Germinal center (tissue), 1 donor: Measurements from ENCODE around the gene CHRNA3.
A peak's percentile ranks its signal among the peaks of the same experiment; 100 is the strongest.
"Not testable (repeated sequence)": the region's sequence is repeated elsewhere in the genome, so short reads cannot be mapped to it uniquely, and the experiment has no call there.

Experiments
- DNase-seq: peaks from one replicate; pipeline ENCODE4 v3.0.0; 2012; ENCODE audit warnings: mixed read lengths, low spot score

The CHRNA3 gene

GRCh38 chr15:78617516-78617915 is 3.3 kb downstream of the CHRNA3 start:
- DNase-seq, result no peak

DNA sequence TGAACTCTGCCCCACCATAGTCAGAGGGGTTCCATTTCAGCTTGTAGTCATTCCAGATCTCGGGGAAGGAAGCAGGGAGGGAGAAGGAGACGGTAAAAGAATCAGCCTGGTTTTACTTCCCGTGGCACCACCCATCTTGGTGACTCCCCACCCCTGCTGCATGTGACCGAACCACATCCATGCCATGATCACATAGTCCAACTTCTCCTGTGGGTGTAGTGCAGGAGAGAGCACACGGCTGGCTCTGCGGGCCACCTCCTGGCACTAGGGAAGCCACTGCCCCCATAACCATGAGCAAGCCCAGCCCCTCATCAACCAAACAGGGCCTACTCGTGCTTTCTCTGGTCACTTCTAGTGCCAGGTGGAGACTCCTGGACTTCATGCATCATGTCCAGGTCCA is 3.7 kb downstream of the CHRNA3 start:
- no peak for DNase-seq

DNA sequence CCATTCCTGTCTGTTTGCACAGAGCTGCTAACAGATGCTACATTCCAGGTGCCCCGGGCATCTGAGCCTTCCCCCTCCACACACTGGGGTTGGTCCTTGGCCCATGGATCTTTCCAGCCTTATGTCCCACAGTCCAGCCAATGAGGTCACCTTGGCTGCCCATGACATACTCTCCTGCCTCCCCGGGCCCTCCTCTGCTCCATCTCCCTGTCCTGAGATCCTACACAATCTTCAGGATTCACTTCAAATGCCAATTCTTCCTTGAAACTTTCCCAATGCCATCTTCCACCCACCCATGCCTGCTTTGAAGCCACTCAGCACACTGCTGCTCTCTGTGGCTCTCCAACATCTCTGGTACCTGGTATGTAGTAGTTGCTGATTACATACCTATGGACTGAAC is 4.3 kb downstream of the CHRNA3 start:
- no peak for DNase-seq

DNA sequence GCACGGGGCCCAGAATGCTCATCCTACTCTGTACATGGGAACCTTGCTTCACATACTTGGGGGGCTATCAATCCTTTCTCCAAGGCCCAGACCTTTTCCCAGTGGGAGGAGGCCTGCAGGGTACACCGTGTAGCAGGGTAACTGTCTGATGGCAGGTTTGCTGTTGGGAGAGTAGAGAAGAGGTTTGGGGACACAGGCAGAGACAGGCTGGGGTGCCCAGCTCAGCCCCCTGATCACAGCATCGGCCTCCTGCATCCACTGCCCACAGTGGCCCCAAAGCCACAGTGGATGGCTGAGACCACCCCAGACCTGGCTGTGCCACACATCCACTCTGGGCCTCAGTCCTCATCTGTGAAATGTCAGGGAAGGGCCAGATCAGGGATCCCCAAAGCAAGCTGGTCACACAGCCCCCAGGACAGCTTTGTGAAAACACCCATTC is 5.6 kb downstream of the CHRNA3 start:
- DNase-seq, result no peak

DNA sequence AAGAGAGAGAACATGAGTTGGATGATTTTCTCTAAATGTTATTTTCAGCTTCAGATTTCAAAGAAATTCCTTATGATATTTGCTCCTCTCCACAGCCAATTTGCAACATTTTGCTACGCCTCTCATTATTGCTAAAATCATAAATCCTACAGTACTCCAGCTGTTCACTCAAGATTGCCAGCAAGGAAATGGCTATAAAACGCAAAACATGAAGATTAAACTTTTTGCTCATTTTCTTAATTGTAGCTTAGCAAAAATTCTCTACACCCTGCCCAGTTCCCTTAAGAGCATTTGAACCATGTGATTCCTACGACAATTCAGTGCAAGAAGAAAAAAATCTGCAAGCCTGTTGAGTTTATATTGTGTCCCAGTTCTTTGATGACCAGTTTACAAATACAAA is 6.8 kb downstream of the CHRNA3 start:
- DNase-seq, result no peak

GRCh38 chr15:78609551-78609950 is 11.2 kb downstream of the CHRNA3 start:
- DNase-seq, result not testable (repeated sequence)

DNA sequence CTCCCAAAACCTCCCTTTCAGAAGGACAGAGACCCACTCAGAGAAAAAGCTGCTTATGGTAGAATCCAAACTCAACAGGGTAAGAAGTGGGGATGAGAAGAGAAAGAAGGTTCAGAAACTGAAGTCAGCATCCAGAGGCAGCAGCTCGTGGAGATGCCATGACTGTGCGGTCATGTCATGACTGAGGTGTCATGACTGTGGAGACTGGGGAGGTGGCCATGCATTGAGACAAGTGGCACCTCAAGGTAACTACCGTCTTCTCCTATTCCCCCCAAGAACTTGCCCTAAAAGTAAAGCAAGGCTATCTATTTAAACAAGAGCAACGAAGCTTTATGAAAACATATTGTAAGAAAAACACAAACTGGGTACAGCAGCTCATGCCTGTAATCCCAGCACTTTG is 15.1 kb downstream of the CHRNA3 start:
- DNase-seq, result no peak

- DNase-seq, result no peak
Observed at GRCh38 chr15:78605201-78605600, 15.6 kb downstream of the CHRNA3 start.

DNA sequence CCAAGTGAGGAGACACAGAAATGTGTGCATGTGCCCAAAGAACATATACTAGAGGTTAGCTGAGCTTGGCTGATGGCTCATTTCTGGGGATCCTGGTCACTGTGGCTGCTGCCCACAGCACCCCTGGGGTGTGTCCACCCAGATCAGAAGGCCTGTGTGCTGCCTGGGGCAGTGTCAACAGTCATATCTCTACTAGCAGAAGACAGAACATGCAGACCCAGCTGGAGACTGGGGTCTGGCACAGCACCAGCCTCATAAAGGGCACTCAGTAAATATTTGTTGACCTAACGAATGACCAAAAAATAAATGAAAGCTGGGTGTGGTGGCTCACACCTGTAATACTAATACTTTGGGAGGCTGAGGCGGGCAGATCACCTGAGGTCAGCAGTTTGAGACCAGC is 16.4 kb downstream of the CHRNA3 start:
- DNase-seq, result no peak

DNA sequence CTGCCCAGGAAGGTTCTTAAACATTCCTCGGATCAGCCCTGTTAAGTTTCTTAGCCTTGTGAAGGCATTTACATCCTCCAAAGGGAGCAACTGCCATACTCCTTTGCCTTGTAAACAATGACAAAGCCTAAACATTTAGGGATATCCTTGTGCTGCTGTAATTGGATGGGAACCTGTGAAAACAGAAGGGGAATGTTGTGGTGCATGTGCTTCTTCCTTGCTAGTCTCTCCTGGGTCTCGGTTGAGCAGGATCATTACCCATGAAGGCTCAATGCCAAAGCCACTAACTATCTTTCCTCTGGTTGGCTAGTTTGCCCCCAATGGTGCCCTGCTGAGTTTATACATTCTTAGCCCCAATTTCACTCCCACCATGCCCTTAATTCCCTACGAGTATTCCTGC is 17.3 kb downstream of the CHRNA3 start:
- no peak for DNase-seq

DNA sequence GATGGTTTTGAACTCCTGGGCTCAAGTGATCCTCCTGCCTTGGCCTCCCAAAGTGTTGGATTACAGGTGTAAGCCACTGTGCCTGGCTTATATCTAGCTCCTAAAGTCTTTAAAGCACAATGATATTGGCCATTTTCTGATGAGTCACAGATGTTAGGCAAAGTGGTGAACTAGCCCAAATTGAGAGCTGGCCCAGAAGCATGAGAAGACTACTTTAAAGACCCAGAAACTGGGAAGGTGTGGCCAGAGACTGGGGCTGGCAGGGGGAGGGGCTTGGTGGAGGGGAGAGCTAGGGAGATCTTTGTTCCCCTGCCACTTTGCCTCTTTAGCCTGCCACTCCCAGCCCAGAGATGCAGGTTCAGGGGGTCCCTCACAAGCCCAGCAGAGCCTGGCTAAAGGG is 21.6 kb downstream of the CHRNA3 start:
- no peak for DNase-seq

DNA sequence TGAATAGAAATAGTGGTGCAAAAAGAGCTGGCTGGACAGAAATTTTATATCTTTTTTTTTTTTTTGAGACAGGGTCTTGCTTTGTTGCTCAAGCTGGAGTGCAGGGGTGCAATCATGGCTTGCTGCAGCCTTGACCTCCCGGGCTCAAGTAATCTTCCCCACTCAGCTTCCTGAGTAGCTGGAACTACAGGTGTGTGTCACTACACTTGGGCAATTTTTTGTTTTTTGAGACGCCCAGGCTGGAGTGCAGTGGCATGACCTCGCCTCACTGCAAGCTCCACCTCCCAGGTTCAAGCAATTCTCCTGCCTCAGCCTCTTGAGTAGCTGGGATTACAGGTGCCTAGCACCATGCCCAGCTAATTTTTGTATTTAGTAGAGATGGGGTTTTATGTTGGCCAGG is 22.4 kb downstream of the CHRNA3 start:
- DNase-seq, result no peak

DNA sequence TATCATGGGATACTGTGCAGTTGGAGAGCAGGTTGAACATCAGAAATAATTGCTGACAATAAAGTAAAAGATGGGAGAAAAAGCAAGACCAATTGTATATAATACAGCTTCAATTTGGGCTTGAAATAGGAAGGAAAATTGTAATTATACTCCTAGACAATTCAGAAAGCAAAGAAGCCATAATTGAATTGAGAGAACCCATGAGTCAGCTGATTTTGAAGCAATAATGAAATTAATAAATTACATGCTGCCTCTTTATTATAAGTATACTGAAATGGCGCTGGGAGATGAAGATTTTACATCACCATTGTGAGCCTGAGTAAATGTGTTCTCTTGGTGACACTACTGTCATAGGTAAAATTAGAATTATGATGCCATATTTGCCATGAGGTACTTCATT is 23.2 kb downstream of the CHRNA3 start:
- no peak for DNase-seq

- no peak for DNase-seq
Observed at GRCh38 chr15:78574944-78575343, 45.9 kb downstream of the CHRNA3 start.

GRCh38 chr15:78573416-78573815 is 47.4 kb downstream of the CHRNA3 start:
- no peak for DNase-seq

- no peak for DNase-seq
Observed at GRCh38 chr15:78571382-78571781, 49.4 kb downstream of the CHRNA3 start.

- no peak for DNase-seq
Observed at GRCh38 chr15:78570710-78571109, 50.1 kb downstream of the CHRNA3 start.

GRCh38 chr15:78567531-78567930 is 53.3 kb downstream of the CHRNA3 start:
- DNase-seq, result no peak

DNA sequence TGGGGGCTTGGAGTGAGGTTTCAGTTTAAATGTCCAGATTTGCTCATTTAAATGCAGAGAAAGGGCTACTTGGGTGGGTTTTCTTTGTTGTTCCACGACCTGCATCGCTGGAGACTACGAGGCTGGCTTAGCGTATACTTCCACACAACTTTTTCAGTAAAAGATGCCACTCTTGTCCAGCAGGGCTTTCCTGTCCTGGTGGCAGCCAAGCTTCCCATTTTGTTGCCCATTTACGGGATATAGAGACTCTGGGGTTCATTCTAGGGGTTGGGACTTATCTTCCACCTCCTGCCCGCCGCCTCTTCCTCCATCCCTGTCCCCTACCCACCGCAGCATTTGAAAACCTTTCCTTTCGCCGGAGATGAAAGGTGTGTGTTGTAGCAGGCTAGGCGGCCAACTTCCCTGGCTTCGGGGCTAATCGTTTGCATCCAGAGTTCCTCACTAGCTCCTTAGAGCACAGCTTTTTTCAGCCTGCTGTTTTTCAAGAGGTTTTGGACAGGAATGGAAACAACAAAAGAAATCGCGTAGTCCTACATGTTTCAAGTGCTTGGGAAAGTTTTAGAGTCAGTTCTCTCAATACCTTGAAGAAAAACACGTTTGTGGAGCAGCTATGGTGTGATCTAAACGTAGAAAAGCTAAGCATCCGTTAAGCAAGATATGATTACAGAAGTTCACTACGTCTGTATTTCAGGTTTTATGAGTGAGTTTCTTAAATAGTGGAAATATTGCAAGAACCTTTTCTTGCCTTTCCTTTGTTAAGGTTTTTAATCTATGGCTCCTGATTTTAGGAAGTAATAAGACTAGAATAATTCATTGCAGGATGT is 54.6 kb downstream of the CHRNA3 start:
- DNase-seq, result no peak

DNA sequence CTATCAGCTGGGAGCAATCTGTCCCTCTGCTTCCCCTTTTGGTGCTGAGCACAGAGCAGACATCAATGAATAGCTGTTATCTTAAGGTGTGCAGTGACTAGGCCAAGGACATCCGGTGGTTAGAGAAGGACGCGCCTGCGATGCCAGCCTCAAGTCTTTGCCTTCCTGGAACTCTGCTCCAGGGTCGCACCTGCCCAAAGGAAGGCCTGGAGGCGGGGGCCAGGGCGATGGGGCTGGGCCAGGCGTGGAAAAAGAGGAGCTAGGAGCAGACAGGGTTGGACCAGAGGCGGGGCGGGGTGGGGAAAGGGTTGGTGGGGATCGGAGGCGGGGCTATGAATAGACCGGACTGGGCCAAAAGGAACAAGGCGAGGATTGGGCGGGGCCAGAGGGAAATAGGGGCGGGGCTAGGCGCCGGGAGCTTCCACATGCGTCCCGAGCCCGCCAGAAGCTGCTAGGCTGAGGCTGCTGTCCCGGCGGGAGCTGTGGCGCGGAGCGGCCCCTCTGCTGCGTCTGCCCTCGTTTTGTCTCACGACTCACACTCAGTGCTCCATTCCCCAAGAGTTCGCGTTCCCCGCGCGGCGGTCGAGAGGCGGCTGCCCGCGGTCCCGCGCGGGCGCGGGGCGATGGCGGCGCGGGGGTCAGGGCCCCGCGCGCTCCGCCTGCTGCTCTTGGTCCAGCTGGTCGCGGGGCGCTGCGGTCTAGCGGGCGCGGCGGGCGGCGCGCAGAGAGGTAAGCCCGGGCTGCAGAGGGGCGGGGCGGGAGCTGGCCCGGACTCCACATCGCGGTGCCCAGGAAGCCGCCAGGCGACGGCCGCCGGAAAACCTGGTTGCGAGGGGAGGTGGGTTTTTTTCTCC is 55.5 kb downstream of the CHRNA3 start, which contains the start of gene CHRNA5:
Gene CHRNA5 (plus strand): TSS at position 424 of the 854 bp plus-strand sequence. CDS start 200 bp downstream, at position 624.
- DNase-seq, result peak; percentile 82

- no peak for DNase-seq
Observed at GRCh38 chr15:78564743-78565096, 56.1 kb downstream of the CHRNA3 start.

- no peak for DNase-seq
Observed at GRCh38 chr15:78563092-78563491, 57.7 kb downstream of the CHRNA3 start.

GRCh38 chr15:78561490-78561889 is 59.3 kb downstream of the CHRNA3 start:
- DNase-seq, result no peak
